GM21737 (cell line): Measurements from ENCODE around the gene HAUS8.

Experiments
- ATAC-seq: cut with Tn5 transposase; IDR thresholded peaks from one replicate; pipeline ENCODE4 v1.9.1; 2021; ENCODE audit warnings: mild to moderate bottlenecking, moderate library complexity; ENCODE audit not compliant: unreplicated experiment

Gene HAUS8

GRCh38 chr19:17004386-17004785, 70.9 kb downstream of the HAUS8 start:
- ATAC-seq, result no peak

DNA sequence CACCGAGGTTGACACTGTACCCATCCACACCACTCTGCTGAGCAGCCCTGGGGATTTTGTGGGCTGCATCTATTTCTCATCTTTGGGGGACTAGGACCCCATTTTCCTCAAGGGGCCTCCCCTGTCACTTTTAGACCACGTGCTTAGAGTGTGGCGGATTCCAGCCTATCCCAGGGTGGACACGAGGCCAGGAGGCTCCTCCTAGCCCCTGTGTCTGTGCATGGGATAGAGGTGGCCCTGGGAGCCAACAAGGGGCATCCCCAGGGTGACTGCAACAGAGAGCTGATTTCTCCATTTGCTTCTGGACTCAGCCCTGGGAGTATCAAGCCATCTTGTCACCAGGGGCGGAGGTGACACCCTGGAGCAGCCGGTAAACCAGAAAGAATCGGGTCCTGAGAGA, 72.8 kb downstream of the HAUS8 start:
- no peak for ATAC-seq

DNA sequence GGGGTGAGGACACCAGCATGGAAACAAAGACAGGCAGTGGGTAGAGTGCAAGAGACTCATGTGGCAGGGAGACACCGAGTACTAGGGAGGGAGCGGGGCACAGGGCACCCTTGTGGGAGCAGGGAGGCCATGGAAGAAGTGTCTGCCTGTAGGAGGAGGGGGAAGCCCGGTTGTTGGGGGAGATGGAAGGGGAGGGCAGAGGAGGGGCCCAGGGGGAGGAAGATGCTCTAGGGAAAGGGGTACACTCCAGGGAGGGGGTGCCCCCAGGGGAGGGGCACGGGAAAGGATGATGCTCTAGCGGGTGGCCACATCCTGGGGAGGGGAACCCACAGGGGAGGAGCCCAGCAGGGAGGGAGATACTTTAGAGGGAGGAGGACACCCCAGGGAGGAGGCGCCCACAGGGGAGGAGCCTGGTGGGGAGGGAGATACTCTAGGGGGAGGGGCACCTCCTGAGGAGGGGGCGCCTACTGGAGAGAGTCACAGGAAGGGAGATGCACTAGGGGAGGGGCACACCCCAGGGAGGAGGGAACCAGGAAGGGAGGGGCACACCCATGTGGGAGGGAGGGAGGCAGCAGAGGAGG, 73.6 kb downstream of the HAUS8 start:
- ATAC-seq, result no peak
